HepG2 (cell line): Measurements from ENCODE around the gene MLNR. TPM values are rescaled to one million over a fixed set of nuclear protein-coding genes. Genes with fewer than 3 reads are reported as not detected.
A peak's percentile ranks its signal among the peaks of the same experiment; 100 is the strongest.

ENCODE experiments used
- KDM5B ChIP-seq: sonication (generic); formaldehyde crosslinking; IDR thresholded peaks from 2 replicates; pipeline ENCODE4 v1.4.0; 2020; ENCODE audit warnings: missing genetic modification reagents, mild to moderate bottlenecking, borderline replicate concordance
- MAFF ChIP-seq: IDR thresholded peaks from 2 replicates; pipeline ENCODE4 v1.6.1; 2011; ENCODE audit warnings: low read depth, low read length, improper control_type of control experiment
- MTA1 ChIP-seq: sonication (generic); formaldehyde crosslinking; IDR thresholded peaks from 2 replicates; pipeline ENCODE4 v1.4.0; 2020; ENCODE audit warnings: missing genetic modification reagents, mild to moderate bottlenecking, borderline replicate concordance
- NFKBIZ ChIP-seq: IDR thresholded peaks from 2 replicates; pipeline ENCODE4 v1.6.1; 2018; ENCODE audit warnings: missing genetic modification reagents, missing compliant biosample characterization
- NR2C2 ChIP-seq: sonication (generic); formaldehyde crosslinking; IDR thresholded peaks from 2 replicates; pipeline ENCODE4 v1.4.0; 2020; ENCODE audit warnings: missing genetic modification reagents, mild to moderate bottlenecking, moderate library complexity, borderline replicate concordance
- PAX8 ChIP-seq: sonication (generic); formaldehyde crosslinking; IDR thresholded peaks from 2 replicates; pipeline ENCODE4 v1.8.0; 2022; ENCODE audit warnings: mild to moderate bottlenecking, missing genetic modification reagents, borderline replicate concordance
- POGZ ChIP-seq: sonication (generic); formaldehyde crosslinking; IDR thresholded peaks from 2 replicates; pipeline ENCODE4 v1.4.0; 2020; ENCODE audit warnings: mild to moderate bottlenecking, missing genetic modification reagents
- SIN3B ChIP-seq: fragments of 150-350 bp; IDR thresholded peaks from 2 replicates; pipeline ENCODE4 v1.6.1; 2014; ENCODE audit warnings: low read length
- TBX2 ChIP-seq: sonication (generic); formaldehyde crosslinking; IDR thresholded peaks from 2 replicates; pipeline ENCODE4 v1.5.0; 2020; ENCODE audit warnings: missing genetic modification reagents, mild to moderate bottlenecking, borderline replicate concordance
- TSC22D2 ChIP-seq: sonication (generic); formaldehyde crosslinking; IDR thresholded peaks from 2 replicates; pipeline ENCODE4 v1.5.1; 2020; ENCODE audit warnings: missing genetic modification reagents, mild to moderate bottlenecking, borderline replicate concordance
- ZFP36L1 ChIP-seq: sonication (generic); formaldehyde crosslinking; IDR thresholded peaks from 2 replicates; pipeline ENCODE4 v1.8.0; 2022; ENCODE audit warnings: mild to moderate bottlenecking, missing genetic modification reagents, moderate library complexity
- ZMAT3 ChIP-seq: sonication (generic); formaldehyde crosslinking; conservative IDR thresholded peaks from 2 replicates; pipeline ENCODE4 v1.7.0; 2021; ENCODE audit warnings: missing genetic modification reagents
- ZMYM3 ChIP-seq: sonication (generic); formaldehyde crosslinking; IDR thresholded peaks from 2 replicates; pipeline ENCODE4 v1.5.1; 2020; ENCODE audit warnings: mild to moderate bottlenecking, missing genetic modification reagents
- ZMYM4 ChIP-seq: sonication (generic); formaldehyde crosslinking; IDR thresholded peaks from 2 replicates; pipeline ENCODE4 v1.8.1; 2023; ENCODE audit warnings: mild to moderate bottlenecking, missing genetic modification reagents
- ZNF160 ChIP-seq: sonication (generic); formaldehyde crosslinking; IDR thresholded peaks from 2 replicates; pipeline ENCODE4 v1.8.0; 2022; ENCODE audit warnings: mild to moderate bottlenecking, inconsistent platforms, missing genetic modification reagents
- ZNF3 ChIP-seq: IDR thresholded peaks from 2 replicates; pipeline ENCODE4 v1.7.0; 2017; ENCODE audit warnings: inconsistent platforms
- ZNF331 ChIP-seq: sonication (generic); formaldehyde crosslinking; IDR thresholded peaks from 2 replicates; pipeline ENCODE4 v1.4.0; 2020; ENCODE audit warnings: missing genetic modification reagents
- polyA plus RNA-seq, 8 experiments: library from polyadenylated mRNA; depleted of rRNA in 3 of 8; stranded (reverse) in 7 of 8; unstranded in 1 of 8; fragments of >200 nt; fragmentation: Illumina TruSeq in 4 of 8; extraction: Trizol in 4 of 8; gene quantifications; 2 replicates each; pipeline versions ENCODE4 v1.2.1 to v1.2.3, GENCODE V29; 2011 to 2016; ENCODE audit warnings: low read depth in 4 of 8, missing spikeins in 1 of 8, mixed read lengths in 1 of 8; ENCODE audit not compliant: insufficient read depth in 1 of 8
- total RNA-seq, 5 experiments: library from RNA; depleted of rRNA; stranded (reverse); fragments of >200 nt; fragmentation: Illumina TruSeq; extraction: Trizol; gene quantifications; 2 replicates each; pipeline ENCODE4 v1.2.3, GENCODE V29; 2016; ENCODE audit warnings: low read depth in 1 of 5
- TF ChIP-seq, protein P1 (sequence below): sonication (generic); formaldehyde crosslinking; IDR thresholded peaks from 2 replicates; pipeline ENCODE4 v1.5.1; 2020; ENCODE audit warnings: missing genetic modification reagents, mild to moderate bottlenecking, borderline replicate concordance
- TF ChIP-seq, protein P2 (sequence below): sonication (generic); formaldehyde crosslinking; IDR thresholded peaks from 2 replicates; pipeline ENCODE4 v1.5.0; 2020; ENCODE audit warnings: mild to moderate bottlenecking, missing genetic modification reagents, moderate library complexity
- TF ChIP-seq, protein P3 (sequence below): sonication (generic); formaldehyde crosslinking; conservative IDR thresholded peaks from 2 replicates; pipeline ENCODE4 v1.4.0; 2020; ENCODE audit warnings: missing genetic modification reagents
- TF ChIP-seq, protein P4 (sequence below): sonication (generic); formaldehyde crosslinking; IDR thresholded peaks from 2 replicates; pipeline ENCODE4 v1.5.0; 2020; ENCODE audit warnings: missing genetic modification reagents, mild to moderate bottlenecking, borderline replicate concordance
- TF ChIP-seq, protein P5 (sequence below): sonication (generic); formaldehyde crosslinking; IDR thresholded peaks from 2 replicates; pipeline ENCODE4 v1.5.1; 2020; ENCODE audit warnings: mild to moderate bottlenecking, missing genetic modification reagents

MLNR gene
- total and polyA plus RNA-seq, 2 of the 13 experiments (the other 11 are each of a cell fraction or from before 2014, with no cell fraction given) = 0.46 TPM; not detected in 1

DNA sequence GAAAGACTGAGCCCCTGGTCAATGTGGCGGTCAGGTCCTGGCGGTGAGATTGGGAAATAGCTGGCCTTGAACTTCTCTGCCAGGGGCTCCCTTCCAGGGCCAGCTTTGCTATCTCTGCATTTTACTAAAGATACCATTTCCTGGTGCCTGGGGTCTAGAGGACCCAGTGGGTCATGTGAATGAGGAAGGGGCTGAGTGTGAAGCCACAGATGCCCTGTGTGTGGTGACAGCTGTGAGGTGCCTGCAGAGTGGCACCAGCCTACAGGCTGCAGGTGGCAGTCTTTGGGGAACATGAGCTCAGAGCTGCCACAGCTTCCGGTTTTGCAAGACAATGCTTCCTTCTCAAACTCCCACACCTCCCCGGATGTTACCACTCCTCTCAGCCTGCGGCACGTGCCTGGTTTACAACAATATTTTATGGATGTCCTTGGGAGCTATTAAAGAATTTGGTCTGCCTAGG, 5.2 kb upstream of the MLNR start (continued):
- TF ChIP-seq, protein P1, sequence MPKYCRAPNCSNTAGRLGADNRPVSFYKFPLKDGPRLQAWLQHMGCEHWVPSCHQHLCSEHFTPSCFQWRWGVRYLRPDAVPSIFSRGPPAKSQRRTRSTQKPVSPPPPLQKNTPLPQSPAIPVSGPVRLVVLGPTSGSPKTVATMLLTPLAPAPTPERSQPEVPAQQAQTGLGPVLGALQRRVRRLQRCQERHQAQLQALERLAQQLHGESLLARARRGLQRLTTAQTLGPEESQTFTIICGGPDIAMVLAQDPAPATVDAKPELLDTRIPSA (CRISPR knock-in tag) = no peak
- TF ChIP-seq PAX8 (no peak), ZMYM4 (CRISPR knock-in tag) (peak; percentile 80; the same call in 1 of the 2 replicates), SIN3B (no peak), ZMAT3 (no peak), MAFF (0 out of 2 replicates have a peak, but pooled peaks have one; percentile 6), ZFP36L1 (CRISPR knock-in tag) (no peak), ZNF160 (CRISPR knock-in tag) (no peak), KDM5B (CRISPR knock-in tag) (peak; percentile 73), NR2C2 (CRISPR knock-in tag) (peak; percentile 78), ZMYM3 (CRISPR knock-in tag) (0 out of 2 replicates have a peak, but pooled peaks have one; percentile 42), MTA1 (CRISPR knock-in tag) (0 out of 2 replicates have a peak, but pooled peaks have one; percentile 51), ZNF3 (CRISPR knock-in tag) (0 out of 2 replicates have a peak, but pooled peaks have one; percentile 44), TSC22D2 (no peak), ZNF331 (CRISPR knock-in tag) (peak; percentile 58; the same call in 1 of the 2 replicates), POGZ (CRISPR knock-in tag) (peak; percentile 81), TBX2 (peak; percentile 51; the same call in 1 of the 2 replicates), NFKBIZ (0 out of 2 replicates have a peak, but pooled peaks have one; percentile 38)
- TF ChIP-seq, protein P2, sequence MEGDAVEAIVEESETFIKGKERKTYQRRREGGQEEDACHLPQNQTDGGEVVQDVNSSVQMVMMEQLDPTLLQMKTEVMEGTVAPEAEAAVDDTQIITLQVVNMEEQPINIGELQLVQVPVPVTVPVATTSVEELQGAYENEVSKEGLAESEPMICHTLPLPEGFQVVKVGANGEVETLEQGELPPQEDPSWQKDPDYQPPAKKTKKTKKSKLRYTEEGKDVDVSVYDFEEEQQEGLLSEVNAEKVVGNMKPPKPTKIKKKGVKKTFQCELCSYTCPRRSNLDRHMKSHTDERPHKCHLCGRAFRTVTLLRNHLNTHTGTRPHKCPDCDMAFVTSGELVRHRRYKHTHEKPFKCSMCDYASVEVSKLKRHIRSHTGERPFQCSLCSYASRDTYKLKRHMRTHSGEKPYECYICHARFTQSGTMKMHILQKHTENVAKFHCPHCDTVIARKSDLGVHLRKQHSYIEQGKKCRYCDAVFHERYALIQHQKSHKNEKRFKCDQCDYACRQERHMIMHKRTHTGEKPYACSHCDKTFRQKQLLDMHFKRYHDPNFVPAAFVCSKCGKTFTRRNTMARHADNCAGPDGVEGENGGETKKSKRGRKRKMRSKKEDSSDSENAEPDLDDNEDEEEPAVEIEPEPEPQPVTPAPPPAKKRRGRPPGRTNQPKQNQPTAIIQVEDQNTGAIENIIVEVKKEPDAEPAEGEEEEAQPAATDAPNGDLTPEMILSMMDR = peak; percentile 68
- TF ChIP-seq, protein P3, sequence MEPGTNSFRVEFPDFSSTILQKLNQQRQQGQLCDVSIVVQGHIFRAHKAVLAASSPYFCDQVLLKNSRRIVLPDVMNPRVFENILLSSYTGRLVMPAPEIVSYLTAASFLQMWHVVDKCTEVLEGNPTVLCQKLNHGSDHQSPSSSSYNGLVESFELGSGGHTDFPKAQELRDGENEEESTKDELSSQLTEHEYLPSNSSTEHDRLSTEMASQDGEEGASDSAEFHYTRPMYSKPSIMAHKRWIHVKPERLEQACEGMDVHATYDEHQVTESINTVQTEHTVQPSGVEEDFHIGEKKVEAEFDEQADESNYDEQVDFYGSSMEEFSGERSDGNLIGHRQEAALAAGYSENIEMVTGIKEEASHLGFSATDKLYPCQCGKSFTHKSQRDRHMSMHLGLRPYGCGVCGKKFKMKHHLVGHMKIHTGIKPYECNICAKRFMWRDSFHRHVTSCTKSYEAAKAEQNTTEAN (CRISPR knock-in tag) = 0 out of 2 replicates have a peak, but pooled peaks have one; percentile 31
- TF ChIP-seq, protein P4, sequence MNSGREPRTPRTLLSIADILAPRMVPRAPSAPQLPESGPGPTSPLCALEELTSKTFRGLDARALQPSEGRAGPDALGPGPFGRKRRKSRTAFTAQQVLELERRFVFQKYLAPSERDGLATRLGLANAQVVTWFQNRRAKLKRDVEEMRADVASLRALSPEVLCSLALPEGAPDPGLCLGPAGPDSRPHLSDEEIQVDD (CRISPR knock-in tag) = no peak
- TF ChIP-seq, protein P5, sequence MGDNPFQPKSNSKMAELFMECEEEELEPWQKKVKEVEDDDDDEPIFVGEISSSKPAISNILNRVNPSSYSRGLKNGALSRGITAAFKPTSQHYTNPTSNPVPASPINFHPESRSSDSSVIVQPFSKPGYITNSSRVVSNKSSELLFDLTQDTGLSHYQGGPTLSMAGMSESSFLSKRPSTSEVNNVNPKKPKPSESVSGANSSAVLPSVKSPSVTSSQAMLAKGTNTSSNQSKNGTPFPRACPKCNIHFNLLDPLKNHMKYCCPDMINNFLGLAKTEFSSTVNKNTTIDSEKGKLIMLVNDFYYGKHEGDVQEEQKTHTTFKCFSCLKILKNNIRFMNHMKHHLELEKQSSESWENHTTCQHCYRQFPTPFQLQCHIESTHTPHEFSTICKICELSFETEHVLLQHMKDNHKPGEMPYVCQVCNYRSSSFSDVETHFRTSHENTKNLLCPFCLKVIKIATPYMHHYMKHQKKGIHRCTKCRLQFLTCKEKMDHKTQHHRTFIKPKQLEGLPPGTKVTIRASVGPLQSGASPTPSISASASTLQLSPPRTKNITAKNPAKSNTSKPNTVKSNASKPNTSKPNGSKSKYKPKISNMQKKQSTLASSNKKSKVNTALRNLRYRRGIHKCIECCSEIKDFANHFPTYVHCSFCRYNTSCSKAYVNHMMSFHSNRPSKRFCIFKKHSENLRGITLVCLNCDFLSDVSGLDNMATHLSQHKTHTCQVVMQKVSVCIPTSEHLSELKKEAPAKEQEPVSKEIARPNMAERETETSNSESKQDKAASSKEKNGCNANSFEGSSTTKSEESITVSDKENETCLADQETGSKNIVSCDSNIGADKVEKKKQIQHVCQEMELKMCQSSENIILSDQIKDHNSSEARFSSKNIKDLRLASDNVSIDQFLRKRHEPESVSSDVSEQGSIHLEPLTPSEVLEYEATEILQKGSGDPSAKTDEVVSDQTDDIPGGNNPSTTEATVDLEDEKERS = peak; percentile 83; the same call in 1 of the 2 replicates
